SK-N-SH treated with all-trans-retinoic acid at 6 μM for 48 hours (cell line): ENCODE data around the gene LYVE1.

Experiments used
- ATAC-seq: fragments of 200-7000 bp; cut with Tn5 transposase; 3 replicates; pipeline ENCODE4 v1.9.1; 2020; ENCODE audit warnings: mild to moderate bottlenecking, moderate library complexity
- ARNTL ChIP-seq: fragments of 450-650 bp; formaldehyde crosslinking; IDR thresholded peaks from 2 replicates; pipeline ENCODE4 v1.5.0; 2020; ENCODE audit warnings: low read depth, mild to moderate bottlenecking, moderate library complexity, borderline replicate concordance
- BACH2 ChIP-seq: fragments of 250-450 bp; sonication (Bioruptor Pico); IDR thresholded peaks from 2 replicates; pipeline ENCODE4 v1.9.0; 2021; ENCODE audit warnings: mild to moderate bottlenecking, borderline replicate concordance
- CSDC2 ChIP-seq: fragments of 250-450 bp; sonication (Bioruptor Pico); IDR thresholded peaks from 2 replicates; pipeline ENCODE4 v1.5.0; 2020; ENCODE audit warnings: mild to moderate bottlenecking, moderate library complexity
- ESRRG ChIP-seq: fragments of 250-450 bp; sonication (Bioruptor Pico); IDR thresholded peaks from 2 replicates; pipeline ENCODE4 v1.6.1; 2021; ENCODE audit warnings: mild to moderate bottlenecking
- GLIS3 ChIP-seq: fragments of 250-450 bp; sonication (Bioruptor Pico); IDR thresholded peaks from 2 replicates; pipeline ENCODE4 v1.5.0; 2020; ENCODE audit warnings: mild to moderate bottlenecking, moderate library complexity
- ISL1 ChIP-seq: fragments of 250-450 bp; sonication (Bioruptor Pico); IDR thresholded peaks from 2 replicates; pipeline ENCODE4 v2.1.2; 2022; ENCODE audit warnings: mild to moderate bottlenecking, moderate library complexity
- OSR1 ChIP-seq: fragments of 250-450 bp; sonication (Bioruptor Pico); IDR thresholded peaks from 2 replicates; pipeline ENCODE4 v1.8.0; 2022; ENCODE audit warnings: moderate library complexity, mild to moderate bottlenecking, inconsistent platforms
- PPARA ChIP-seq: fragments of 250-450 bp; sonication (Bioruptor Pico); IDR thresholded peaks from 2 replicates; pipeline ENCODE4 v1.5.0; 2020; ENCODE audit warnings: mild to moderate bottlenecking, borderline replicate concordance
- RARB ChIP-seq: fragments of 250-450 bp; sonication (Bioruptor Pico); IDR thresholded peaks from 2 replicates; pipeline ENCODE4 v1.8.0; 2021; ENCODE audit warnings: mild to moderate bottlenecking, moderate library complexity
- SNAI2 ChIP-seq: fragments of 250-450 bp; sonication (Bioruptor Pico); IDR thresholded peaks from 2 replicates; pipeline ENCODE4 v1.5.0; 2020; ENCODE audit warnings: mild to moderate bottlenecking, moderate library complexity
- TCF4 ChIP-seq: fragments of 250-450 bp; sonication (Bioruptor Pico); IDR thresholded peaks from 2 replicates; pipeline ENCODE4 v1.8.0; 2021; ENCODE audit warnings: mild to moderate bottlenecking, moderate library complexity, borderline replicate concordance
- TOX ChIP-seq: fragments of 250-450 bp; sonication (Bioruptor Pico); IDR thresholded peaks from 2 replicates; pipeline ENCODE4 v1.8.0; 2021; ENCODE audit warnings: mild to moderate bottlenecking, moderate library complexity, borderline replicate concordance
- ZC3H10 ChIP-seq: fragments of 250-450 bp; sonication (Bioruptor Pico); IDR thresholded peaks from 2 replicates; pipeline ENCODE4 v1.5.1; 2021; ENCODE audit warnings: mild to moderate bottlenecking, moderate library complexity
- ZFP3 ChIP-seq: fragments of 250-450 bp; sonication (Bioruptor Pico); IDR thresholded peaks from 2 replicates; pipeline ENCODE4 v1.5.0; 2020; ENCODE audit warnings: mild to moderate bottlenecking, moderate library complexity
- ZFP30 ChIP-seq: fragments of 450-650 bp; formaldehyde crosslinking; IDR thresholded peaks from 2 replicates; pipeline ENCODE4 v1.5.0; 2022; ENCODE audit warnings: mild to moderate bottlenecking, moderate library complexity
- ZNF565 ChIP-seq: fragments of 450-650 bp; formaldehyde crosslinking; conservative IDR thresholded peaks from 2 replicates; pipeline ENCODE4 v1.5.0; 2020; ENCODE audit warnings: low read depth, mild to moderate bottlenecking, moderate library complexity
- ZNF70 ChIP-seq: fragments of 450-650 bp; formaldehyde crosslinking; IDR thresholded peaks from 2 replicates; pipeline ENCODE4 v1.5.0; 2020; ENCODE audit warnings: mild to moderate bottlenecking, moderate library complexity
- ZNF8 ChIP-seq: fragments of 450-650 bp; formaldehyde crosslinking; IDR thresholded peaks from 2 replicates; pipeline ENCODE4 v1.5.0; 2020; ENCODE audit warnings: mild to moderate bottlenecking, moderate library complexity
- TF ChIP-seq, protein P1 (sequence below): fragments of 250-450 bp; sonication (Bioruptor Pico); IDR thresholded peaks from 2 replicates; pipeline ENCODE4 v1.5.1; 2020; ENCODE audit warnings: low read depth, mild to moderate bottlenecking, moderate library complexity
- TF ChIP-seq, protein P2 (sequence below): fragments of 250-450 bp; sonication (Bioruptor Pico); IDR thresholded peaks from 2 replicates; pipeline ENCODE4 v1.5.0; 2020; ENCODE audit warnings: mild to moderate bottlenecking, moderate library complexity
- TF ChIP-seq, protein P3 (sequence below): fragments of 250-450 bp; sonication (Bioruptor Pico); IDR thresholded peaks from 2 replicates; pipeline ENCODE4 v1.8.0; 2020; ENCODE audit warnings: mild to moderate bottlenecking, moderate library complexity, borderline replicate concordance
- TF ChIP-seq, protein P4 (sequence below): fragments of 250-450 bp; sonication (Bioruptor Pico); IDR thresholded peaks from 2 replicates; pipeline ENCODE4 v1.8.0; 2021; ENCODE audit warnings: low read depth, mild to moderate bottlenecking, moderate library complexity, borderline replicate concordance

Gene LYVE1

DNA sequence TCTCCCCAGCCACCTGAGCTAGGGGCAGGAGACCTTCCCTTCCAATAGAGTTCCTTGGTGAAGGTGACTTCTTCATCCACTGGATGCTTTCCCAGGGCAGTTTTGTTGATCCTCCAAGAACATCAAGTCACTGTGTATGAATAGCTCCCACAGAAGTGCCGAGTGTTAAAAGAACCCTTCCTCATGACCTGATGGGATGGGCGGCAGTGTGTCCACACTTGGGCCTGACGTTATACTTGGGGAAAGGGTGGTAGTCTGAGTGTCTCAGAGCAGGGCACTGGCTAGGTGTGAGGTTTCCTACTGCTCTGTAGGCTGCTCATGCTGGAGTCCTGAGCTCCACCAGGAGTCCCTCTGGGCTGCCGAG lies 7.6 kb upstream of the LYVE1 start (continued):
- TF ChIP-seq TCF4 (CRISPR knock-in tag) = no peak

DNA sequence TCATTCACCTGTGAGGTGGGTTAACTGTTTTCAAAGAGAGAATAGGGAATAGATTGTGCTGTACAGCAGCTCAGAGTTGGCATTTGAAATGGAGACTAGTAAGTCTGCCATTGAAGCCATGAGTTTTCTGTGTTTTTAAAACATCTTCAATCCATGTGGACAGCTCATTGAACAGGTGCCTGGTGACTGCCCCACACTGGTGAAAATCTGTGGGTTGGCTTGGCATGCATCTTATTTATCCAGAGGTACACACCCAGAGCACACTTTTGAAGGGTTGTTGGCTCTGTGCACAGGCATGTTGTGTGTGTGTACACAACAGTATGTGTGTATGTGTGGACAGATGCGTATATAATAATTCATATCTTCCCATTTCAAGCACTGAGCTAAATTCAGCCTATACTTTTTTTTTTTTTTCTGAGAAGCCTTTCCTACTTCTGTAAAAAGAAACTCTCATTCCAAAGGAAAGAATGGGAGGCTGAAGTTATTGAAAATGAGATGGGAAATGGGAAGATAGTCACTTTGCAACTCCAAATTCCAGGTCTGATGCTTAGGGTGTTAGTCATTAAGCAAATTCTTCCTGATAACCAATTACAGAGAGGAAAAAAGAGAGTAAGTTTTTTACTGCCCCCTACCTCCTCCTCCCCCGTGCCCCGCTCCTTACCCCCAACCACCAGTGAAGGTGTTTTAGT lies 7.0 kb upstream of the LYVE1 start:
- no peak for ATAC-seq

DNA sequence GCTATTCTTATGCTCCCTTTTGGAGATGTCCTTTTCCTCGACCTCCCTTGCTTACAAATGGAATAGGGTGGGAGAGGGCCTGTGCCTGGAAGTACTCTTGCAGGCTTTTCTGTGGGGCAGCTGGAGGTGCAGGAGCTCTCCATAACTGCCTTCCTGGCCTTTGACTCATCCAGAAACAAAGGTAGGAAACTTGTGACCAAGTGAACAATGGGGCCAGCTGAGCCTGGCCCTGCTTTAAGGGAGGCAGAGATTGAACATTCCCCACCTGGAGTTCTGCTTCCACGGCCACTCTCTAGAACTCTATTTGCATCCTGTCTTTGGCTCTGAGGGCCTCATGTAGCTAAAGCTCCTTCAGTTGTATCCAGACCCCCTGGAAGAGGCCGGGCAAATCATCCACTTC lies 5.1 kb upstream of the LYVE1 start:
- no peak for ATAC-seq
- TF ChIP-seq SNAI2 (CRISPR knock-in tag) = no peak
- TF ChIP-seq ZC3H10 (CRISPR knock-in tag) = no peak
- TF ChIP-seq, protein P1, sequence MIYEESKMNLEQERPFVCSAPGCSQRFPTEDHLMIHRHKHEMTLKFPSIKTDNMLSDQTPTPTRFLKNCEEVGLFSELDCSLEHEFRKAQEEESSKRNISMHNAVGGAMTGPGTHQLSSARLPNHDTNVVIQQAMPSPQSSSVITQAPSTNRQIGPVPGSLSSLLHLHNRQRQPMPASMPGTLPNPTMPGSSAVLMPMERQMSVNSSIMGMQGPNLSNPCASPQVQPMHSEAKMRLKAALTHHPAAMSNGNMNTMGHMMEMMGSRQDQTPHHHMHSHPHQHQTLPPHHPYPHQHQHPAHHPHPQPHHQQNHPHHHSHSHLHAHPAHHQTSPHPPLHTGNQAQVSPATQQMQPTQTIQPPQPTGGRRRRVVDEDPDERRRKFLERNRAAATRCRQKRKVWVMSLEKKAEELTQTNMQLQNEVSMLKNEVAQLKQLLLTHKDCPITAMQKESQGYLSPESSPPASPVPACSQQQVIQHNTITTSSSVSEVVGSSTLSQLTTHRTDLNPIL = no peak

More for the DNA sequence above, 7.0 kb upstream of the LYVE1 start:
- no peak for TF ChIP-seq BACH2
- TF ChIP-seq, protein P2, sequence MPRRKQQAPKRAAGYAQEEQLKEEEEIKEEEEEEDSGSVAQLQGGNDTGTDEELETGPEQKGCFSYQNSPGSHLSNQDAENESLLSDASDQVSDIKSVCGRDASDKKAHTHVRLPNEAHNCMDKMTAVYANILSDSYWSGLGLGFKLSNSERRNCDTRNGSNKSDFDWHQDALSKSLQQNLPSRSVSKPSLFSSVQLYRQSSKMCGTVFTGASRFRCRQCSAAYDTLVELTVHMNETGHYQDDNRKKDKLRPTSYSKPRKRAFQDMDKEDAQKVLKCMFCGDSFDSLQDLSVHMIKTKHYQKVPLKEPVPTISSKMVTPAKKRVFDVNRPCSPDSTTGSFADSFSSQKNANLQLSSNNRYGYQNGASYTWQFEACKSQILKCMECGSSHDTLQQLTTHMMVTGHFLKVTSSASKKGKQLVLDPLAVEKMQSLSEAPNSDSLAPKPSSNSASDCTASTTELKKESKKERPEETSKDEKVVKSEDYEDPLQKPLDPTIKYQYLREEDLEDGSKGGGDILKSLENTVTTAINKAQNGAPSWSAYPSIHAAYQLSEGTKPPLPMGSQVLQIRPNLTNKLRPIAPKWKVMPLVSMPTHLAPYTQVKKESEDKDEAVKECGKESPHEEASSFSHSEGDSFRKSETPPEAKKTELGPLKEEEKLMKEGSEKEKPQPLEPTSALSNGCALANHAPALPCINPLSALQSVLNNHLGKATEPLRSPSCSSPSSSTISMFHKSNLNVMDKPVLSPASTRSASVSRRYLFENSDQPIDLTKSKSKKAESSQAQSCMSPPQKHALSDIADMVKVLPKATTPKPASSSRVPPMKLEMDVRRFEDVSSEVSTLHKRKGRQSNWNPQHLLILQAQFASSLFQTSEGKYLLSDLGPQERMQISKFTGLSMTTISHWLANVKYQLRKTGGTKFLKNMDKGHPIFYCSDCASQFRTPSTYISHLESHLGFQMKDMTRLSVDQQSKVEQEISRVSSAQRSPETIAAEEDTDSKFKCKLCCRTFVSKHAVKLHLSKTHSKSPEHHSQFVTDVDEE (CRISPR knock-in tag) = no peak
- TF ChIP-seq ISL1 (CRISPR knock-in tag) = no peak
- TF ChIP-seq ZFP30 (CRISPR knock-in tag) = no peak
- TF ChIP-seq PPARA (CRISPR knock-in tag) = no peak
- TF ChIP-seq SNAI2 (CRISPR knock-in tag) = no peak
- TF ChIP-seq ARNTL (CRISPR knock-in tag) = no peak
- TF ChIP-seq ZNF70 (CRISPR knock-in tag) = no peak
- TF ChIP-seq ZC3H10 (CRISPR knock-in tag) = no peak
- TF ChIP-seq, protein P3, sequence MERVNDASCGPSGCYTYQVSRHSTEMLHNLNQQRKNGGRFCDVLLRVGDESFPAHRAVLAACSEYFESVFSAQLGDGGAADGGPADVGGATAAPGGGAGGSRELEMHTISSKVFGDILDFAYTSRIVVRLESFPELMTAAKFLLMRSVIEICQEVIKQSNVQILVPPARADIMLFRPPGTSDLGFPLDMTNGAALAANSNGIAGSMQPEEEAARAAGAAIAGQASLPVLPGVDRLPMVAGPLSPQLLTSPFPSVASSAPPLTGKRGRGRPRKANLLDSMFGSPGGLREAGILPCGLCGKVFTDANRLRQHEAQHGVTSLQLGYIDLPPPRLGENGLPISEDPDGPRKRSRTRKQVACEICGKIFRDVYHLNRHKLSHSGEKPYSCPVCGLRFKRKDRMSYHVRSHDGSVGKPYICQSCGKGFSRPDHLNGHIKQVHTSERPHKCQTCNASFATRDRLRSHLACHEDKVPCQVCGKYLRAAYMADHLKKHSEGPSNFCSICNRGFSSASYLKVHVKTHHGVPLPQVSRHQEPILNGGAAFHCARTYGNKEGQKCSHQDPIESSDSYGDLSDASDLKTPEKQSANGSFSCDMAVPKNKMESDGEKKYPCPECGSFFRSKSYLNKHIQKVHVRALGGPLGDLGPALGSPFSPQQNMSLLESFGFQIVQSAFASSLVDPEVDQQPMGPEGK (CRISPR knock-in tag) = no peak
- TF ChIP-seq ESRRG (CRISPR knock-in tag) = no peak
- TF ChIP-seq ZNF565 = no peak
- no peak for TF ChIP-seq GLIS3 (CRISPR knock-in tag)
- TF ChIP-seq TOX (CRISPR knock-in tag) = no peak
- no peak for TF ChIP-seq CSDC2 (CRISPR knock-in tag)

DNA sequence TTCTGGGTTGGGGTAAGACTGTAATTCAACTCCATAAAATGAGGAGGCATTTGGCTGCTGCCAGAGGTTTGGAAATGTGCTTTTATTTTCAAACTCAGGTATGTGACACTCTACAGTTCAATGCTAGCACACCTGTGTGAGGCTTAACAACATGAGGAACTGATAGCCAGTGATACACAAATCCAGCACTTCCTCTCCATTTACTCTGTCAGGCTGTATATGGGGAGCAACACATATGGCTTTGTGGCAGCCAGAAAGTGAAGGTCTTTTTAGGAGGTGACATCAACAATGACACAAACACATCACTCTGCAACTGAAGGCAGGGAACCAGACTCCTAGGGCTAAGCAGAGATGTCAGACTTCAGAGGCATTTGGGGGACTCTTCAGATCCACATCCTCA lies 4.6 kb upstream of the LYVE1 start:
- no peak for ATAC-seq
- TF ChIP-seq GLIS3 (CRISPR knock-in tag) = no peak
- TF ChIP-seq PPARA (CRISPR knock-in tag) = no peak
- no peak for TF ChIP-seq TCF4 (CRISPR knock-in tag)
- TF ChIP-seq OSR1 (CRISPR knock-in tag) = no peak
- TF ChIP-seq SNAI2 (CRISPR knock-in tag) = no peak
- TF ChIP-seq, protein P2 (CRISPR knock-in tag) = no peak
- TF ChIP-seq, protein P4, sequence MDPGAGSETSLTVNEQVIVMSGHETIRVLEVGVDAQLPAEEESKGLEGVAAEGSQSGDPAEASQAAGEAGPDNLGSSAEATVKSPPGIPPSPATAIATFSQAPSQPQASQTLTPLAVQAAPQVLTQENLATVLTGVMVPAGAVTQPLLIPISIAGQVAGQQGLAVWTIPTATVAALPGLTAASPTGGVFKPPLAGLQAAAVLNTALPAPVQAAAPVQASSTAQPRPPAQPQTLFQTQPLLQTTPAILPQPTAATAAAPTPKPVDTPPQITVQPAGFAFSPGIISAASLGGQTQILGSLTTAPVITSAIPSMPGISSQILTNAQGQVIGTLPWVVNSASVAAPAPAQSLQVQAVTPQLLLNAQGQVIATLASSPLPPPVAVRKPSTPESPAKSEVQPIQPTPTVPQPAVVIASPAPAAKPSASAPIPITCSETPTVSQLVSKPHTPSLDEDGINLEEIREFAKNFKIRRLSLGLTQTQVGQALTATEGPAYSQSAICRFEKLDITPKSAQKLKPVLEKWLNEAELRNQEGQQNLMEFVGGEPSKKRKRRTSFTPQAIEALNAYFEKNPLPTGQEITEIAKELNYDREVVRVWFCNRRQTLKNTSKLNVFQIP = no peak
- TF ChIP-seq, protein P3 (CRISPR knock-in tag) = no peak
- no peak for TF ChIP-seq CSDC2 (CRISPR knock-in tag)
- no peak for TF ChIP-seq ARNTL (CRISPR knock-in tag)
- TF ChIP-seq ZNF8 (CRISPR knock-in tag) = no peak
- TF ChIP-seq RARB (CRISPR knock-in tag) = no peak
- TF ChIP-seq TOX (CRISPR knock-in tag) = no peak
- no peak for TF ChIP-seq ZFP3 (CRISPR knock-in tag)
- TF ChIP-seq ISL1 (CRISPR knock-in tag) = no peak
- no peak for TF ChIP-seq BACH2
